HG03045 (cell line): ENCODE data around the gene CETN1.

Source experiments
- ATAC-seq: cut with Tn5 transposase; IDR thresholded peaks from one replicate; pipeline ENCODE4 v1.9.1; 2021; ENCODE audit warnings: mild to moderate bottlenecking, moderate library complexity; ENCODE audit not compliant: unreplicated experiment

CETN1 gene

DNA sequence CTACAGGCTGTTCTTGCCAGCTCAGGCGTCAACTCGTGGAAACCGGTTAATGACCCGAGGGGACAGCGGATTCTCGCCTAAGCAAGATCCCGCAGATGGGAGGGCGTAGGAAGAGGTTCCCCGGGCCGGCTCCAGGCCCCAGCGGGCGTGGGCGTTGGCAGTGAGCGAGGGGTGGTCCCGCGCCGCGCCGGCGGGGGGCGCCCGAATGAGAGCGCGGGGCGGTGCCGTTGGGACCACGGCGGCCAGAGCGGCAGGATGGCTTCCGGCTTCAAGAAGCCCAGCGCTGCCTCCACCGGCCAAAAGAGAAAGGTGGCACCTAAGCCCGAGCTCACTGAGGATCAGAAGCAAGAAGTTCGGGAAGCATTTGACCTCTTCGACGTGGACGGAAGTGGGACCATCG is at the start of gene CETN1:
TSS of gene CETN1 (plus strand) at position 227 of the 400 bp plus-strand sequence. CDS start at position 256, 29 bp downstream.
- ATAC-seq, result no peak

DNA sequence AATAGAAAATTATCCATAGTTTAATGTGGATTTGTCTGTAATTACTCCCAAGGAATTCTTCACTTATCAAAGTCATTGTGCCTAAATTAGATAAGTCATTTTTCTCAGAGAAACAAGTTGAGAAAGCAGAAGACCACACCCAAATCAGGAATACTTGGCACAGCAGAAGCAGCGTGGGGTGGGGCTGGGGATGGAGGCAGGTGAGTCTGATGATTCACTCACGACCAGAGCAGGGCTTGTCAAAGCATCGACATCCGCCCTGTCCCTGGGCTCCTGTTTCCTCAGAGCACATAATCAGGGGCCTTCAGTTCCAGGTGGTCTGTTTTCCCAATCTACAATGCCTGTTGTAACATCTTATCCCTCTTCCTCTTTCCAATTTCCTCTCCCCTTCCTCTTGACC is 48.2 kb upstream of the CETN1 start:
- ATAC-seq, result no peak

DNA sequence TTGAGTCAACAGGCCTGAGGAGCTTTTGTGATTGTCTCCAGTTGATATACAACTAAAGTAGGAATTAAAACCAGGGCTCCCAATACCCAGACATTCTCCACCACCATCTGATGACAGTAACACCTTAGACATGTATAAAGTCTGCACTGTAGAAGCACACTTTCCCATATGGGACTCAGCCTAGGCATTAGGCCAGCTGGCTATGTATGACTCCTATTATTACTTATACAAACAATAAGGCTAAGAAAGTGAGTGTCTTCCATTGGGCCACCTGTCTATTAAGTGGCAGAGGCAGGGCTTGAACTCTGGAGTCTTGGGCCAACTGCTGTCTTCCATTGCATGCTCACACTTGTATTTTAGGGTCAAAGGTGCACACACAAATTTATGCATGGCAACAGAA is 47.5 kb upstream of the CETN1 start:
- ATAC-seq, result no peak

DNA sequence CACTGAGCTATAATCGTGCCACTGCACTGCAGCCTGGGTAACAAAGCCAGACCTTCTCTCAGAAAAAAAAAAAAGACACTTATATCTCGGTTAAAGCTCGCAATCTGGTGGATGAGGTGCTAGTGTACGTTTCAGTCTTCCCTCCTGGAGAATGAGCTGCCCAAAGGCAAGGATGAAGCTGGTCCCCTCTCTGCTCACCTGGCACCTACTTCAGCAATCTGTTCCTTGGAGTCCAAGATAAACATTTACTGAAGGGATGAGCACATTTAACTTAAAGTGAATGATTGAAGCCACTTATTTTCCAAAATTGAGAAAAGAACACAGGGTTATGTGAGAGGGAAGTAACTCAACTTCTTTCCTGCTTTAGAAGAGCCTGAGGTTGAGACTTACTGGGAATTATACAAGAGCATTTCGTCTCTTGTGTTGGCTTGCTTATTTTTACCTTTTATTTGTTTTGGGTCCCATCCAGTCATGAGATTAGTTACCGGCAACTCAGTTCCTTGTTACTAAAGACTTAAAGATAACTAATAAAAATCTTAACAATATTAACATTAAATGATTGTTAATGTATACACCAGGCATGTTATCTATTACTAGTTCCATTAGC is 46.1 kb upstream of the CETN1 start:
- ATAC-seq, result no peak

DNA sequence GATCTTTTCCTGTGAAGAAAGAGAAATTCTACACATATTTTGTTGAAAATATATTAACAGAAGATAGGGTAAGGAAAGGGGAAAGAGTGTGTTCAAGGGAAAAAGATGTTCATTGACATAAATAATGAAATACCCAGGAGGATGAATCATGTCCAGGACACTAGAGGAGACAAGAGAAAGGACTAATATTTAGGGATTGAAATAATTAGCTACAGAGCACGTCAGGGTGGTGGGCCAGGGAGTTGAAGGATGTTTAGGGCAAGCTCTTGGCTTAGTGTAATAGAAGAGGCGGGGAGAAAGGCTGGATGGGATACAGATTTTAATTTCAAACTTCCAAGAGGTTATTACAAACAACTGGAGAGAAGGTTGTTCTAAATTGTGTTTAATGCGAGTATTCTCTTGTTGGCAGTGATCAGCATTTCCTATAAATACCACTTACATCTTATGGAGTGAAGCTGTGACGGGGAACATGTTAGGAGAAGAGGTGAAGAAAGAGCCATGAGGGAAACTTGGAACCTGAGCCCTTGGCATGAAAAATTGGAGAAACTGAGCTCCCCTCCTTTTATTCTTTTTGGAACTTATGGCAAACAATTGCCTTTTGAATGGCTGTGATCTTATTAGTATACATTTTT is 36.6 kb upstream of the CETN1 start:
- ATAC-seq, result no peak

DNA sequence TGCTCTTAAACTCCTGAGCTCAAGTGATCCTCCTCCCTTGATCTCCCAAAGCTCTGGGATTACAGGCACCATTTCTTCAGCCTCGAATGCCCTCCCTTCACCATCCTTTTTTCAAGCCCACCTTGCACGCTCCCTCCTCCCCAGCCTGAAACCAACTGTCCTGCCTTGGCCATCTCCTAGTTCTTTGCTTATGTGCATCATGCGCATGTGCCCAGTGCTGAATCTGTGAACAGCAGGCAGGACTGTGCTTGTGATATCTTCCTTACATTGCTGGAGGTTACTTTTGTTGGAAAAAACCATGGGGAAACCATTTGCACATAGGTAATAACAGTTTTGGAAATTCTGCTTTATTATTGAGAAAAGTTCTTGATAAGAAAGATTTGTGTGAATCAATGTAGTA is 30.2 kb upstream of the CETN1 start:
- no peak for ATAC-seq

DNA sequence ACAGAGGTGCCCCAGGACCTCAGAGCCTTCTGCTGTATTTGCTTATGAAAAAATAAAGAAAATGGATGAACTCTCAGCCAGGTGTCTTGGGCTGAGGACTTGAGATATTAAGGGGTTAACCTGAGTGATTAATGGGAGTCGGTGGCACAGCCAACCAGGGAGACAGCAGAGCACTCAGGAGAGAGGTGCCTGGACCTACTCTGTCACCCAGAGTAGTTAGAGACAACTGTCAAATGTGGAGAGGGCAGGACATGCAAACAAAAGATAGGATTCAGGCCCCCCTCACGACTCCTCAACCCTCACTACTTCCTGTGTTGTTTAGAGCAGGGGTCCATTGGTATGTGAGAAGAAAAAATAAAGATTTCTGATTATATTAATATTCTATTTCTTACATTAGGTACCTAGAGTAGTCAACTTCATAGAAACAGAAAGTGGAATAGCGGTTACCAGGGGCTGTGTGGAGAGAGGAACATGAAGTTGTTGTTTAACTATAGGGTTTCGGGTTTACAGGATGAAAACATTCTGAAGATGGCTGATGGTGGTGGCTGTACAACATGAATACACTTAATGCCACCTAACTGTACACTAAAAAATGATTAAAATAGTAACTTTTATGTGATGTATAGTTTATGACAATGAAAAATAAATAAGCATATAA is 28.6 kb upstream of the CETN1 start:
- peak; percentile 59 for ATAC-seq

DNA sequence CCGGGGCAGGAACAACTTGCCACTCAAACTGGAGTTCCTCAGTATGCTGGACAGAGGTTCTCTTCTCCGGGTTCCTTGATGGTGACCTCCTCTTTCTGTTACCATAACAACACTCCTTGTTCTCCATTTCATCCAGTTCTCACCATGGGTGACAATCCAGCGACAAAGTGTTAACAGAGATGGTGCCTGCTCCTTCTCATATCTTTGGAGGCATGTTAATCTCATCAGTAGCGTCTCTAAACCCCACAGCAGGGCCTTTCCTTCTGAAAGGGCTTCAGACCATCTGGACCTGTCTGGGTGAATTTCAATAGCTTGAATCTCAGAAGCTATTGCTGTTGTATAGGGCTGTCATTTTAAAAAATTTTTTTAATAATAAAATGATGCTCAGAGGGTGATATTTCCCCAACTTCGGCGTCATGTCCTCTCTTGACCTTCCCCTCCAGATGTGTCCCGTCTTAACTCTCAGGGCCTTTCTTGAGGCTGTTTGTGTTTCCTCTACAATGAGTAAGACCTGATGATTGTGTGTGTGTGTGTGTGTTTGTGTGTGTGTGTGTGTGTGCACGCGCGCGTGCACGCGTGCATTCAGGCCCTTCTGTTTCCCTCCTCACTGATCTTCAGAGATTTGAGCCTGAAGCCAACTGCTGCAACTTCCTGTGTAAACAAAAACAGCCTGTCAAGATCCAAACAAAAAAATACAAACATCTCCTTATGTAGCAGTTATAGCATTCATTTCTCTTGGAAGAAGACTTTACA is 24.3 kb upstream of the CETN1 start:
- no peak for ATAC-seq

DNA sequence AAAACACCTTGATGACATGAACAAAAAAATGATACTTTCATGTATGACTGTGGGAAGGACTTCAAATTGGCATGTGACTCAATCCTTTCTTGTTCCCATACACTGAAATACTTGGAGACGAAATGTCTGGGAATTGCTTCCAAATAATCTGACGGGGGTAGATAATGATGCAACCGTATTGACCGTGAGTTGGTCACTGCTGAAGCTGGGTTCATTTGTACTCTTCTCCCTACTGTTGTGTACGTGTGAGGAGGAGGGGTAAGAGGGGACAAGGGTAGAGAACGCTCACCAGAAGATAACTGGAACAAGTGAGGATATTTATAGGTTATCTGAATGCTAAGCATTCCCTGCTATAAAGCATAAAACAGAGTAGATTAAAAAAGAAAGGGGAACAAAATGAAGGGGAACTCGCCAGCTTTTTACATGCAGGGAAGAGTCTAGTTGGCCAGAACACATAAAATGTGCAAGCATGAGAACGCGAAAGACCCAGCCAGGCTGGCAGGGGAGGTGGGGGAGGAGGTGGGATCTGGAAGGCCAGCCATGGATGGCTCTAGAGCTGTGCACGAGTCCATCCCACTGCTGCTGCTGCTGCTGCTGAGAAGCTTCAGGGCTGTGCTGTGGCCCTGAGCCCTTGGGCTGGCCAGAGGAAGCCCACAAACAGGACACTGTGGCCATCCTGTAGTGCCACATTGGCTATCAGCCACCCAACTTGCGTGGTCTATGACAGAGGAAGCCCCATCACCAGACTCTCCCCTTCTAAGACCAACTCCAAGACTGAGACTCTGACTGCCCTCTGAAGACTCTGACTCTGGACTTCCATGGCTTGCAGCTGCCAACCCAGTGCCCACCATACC is 15.2 kb upstream of the CETN1 start:
- ATAC-seq, result no peak

DNA sequence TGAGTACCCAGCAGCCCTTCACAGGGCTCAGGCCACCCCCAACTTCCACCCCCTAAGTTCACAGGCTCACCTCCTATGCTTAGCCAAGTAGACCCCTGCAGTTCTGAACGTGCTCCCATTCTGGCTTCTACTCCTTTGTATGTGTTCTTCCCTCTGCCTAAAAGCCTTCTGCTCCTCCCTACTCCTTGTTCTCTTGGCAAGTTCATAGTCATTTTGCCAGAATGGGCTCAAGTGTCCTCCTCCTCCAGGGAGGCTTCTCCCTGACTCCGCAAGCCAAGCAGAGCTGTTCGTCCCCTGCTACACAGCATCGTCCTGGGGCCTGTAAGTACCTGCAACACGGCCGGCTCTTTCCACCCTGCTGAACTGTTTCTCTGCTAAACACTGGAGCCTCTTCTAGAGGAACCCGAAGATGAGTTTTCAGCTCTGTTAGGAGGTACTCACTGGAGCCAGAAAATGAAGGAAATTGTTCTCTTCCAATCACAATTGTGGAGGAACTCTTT is 14.6 kb upstream of the CETN1 start:
- no peak for ATAC-seq

DNA sequence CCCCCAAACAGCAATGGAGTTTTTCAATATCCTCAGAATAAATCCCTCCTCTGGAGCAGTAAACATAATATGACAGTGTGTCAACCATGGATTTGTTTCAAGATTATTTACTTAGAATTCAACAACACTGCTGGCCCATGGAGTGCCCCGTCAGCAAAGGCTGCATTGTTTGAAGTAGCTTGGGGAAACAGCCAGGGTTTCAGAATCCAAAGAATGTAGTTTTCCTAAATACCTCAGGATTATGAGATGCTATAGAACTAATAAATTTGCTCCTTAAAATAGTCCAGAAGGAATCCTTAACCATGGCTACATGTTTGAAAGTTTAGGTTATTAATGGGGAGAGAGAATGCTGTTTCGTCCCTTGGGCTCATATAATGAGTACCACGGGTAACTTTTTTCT is 13.1 kb upstream of the CETN1 start:
- no peak for ATAC-seq

DNA sequence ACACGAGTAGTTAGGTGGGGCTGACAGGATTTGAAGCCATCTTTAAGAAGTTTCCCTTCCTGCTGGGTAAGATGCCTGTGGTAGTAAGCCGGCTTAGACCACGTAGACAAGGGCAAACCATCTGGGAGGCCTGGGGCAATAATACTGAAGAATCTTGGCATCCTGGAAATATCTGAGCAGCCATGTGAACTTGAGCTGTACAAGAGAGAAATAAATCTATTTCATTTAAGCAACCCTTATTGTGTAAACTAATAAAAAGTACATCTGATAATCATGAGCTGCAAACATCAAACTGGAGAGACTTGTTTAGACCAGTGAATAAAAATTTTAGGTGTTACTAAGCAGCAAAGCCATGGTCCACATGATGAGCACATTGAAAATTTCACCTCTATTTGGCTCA is 11.4 kb upstream of the CETN1 start:
- no peak for ATAC-seq

DNA sequence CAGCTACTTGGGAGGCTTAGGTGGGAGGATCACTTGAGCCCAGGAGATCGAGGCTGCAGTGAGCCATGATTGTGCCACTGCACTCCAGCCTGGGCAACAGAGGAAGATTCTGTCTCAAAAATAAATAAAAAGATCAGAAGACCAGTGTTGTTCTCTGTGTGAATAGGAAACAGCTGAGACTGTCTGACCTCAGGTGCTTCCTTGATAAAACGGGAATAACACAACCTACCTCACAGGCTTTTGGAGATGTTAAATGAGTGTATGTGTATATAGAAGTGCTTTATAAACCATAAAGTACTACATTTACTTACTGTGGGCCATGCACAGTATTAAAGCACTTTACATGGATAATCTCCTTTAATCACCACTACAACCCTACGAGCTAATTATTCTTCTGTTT is 9.9 kb upstream of the CETN1 start:
- no peak for ATAC-seq

DNA sequence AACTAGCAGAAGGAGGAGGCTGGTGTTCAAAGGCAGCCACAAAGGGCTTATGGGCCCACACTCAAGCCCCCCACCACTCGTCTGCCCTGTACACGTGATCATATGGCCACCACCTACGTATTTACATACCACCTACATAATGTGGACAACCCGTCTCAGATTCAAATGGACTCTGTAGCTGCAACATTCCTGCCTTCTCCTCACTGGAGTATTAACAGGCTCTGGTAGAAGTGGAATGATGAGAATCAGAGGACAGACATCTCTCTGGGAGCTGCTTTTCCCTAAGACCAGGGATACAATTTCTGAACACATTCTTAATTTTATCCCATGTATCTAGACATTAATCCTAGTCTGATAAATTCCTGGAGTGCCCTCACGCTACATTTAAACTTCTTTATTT is 9.5 kb upstream of the CETN1 start:
- no peak for ATAC-seq

DNA sequence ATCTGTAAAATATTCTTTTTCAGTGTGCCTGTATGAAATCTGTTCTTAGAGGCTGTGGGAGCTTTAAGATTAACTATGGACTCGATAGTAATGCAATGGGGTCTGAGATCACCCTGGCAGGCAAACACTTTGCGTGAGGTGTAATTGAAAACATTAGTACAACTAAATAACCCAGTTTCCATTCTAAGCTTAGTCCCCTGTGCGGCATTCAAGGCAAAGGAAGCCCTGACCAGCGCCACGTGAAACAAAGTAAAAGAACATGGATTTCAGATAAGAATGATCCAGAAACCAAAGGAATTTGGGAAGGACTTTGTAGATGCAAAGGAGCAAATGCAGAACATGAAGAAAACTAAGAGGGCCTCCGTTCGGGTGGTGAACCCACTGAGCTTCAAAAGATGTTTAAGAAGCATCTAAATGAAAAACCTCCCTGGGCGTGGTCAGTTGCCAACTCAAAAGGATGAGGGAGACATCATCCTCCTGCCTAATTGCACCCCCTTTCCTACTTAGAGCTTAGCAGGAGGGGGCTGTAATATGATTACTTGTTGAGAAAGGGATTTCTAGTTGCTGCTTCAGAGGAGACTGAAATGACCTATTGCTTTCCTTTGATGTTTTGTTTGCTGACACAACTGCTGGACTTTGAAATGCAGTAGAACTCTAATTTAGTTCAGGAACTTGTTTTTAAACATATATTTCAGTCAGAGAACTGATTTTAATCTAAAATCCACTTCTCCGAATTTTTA is 7.9 kb upstream of the CETN1 start:
- ATAC-seq, result no peak

DNA sequence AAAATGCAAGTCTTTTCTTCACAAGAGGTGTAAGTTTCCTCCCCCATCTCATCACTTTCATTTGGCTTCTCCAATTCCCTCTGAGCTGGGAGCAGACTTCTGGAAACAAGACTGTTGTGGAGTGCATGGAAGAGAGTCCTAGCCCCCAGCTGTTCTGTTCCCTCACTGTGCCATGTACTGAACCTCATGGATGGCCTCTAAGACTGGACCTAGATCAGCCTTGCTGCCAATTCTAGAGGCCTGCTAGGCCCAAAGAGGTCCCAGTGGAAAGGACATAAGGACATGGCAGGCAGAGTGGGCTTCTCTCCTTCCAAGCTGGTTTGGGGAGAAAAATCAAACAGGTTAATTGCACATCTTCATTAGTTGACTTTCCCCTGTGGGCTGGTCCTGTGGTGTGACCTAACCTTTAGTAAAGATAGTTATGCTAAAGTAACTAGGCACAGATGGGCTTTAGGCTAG is 7.3 kb upstream of the CETN1 start:
- ATAC-seq, result no peak

DNA sequence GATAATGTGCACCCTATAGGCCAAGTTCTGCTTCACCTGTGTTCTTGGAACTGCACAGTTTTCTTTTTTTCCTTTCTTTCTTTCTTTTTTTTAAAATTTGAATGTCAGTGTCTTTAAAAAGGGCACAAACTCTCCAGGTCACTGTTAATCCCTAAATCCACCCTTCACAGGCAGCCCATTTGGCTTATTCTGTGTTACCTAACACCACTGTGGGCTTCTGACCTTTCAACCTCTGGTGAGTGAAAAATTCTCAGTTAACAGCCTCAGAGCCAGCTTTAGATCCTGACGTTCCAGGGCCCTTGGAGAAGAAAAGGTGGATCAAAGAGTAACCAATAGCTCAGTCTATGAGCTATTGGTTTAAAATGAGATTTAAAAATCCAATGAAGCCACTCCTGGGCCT is 6.8 kb upstream of the CETN1 start:
- no peak for ATAC-seq

DNA sequence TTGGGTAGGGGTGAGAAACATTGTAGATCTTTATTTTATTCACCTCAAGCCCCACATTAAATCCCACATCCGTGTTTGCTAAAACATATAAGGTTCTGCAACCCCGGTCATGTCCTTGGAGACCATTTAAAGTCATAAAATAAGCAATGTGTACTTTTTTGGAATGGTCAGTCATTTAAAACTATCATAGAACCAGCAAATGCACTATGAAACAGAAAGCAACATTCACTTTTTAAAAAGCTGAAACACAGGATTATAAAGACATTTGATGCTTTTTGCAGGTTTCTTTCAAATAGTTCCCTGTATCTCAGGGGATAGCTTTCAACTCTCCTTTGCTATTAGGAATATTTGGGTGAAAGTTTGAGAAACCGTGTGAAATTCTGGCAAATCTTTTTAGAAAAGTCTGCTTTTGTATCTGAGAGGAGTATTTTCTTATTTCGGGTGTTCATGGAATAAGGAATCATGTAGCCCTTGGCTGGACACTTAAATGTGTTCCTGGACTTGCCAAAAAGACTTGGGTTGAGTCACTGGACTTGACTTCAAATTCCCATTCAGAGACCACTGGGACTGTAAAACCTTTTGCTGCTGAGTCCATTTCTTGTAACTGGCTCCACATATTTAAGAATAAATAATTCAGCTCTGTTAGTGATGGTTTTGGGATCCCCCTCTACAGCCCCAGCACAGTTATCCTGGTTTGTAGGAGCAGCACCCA is 5.9 kb upstream of the CETN1 start:
- ATAC-seq, result no peak
